Heart left ventricle (tissue), 13 donors: ENCODE data around the gene ZBTB18.

ENCODE experiments used
- POLR2A ChIP-seq, 2 donors: fragments of 450-650 bp; IDR thresholded peaks; one replicate each; pipeline ENCODE4 v1.6.1; 2017; ENCODE audit warnings: antibody characterized with exemption in 2 of 2, mild to moderate bottlenecking in 2 of 2, moderate library complexity in 2 of 2
- TF ChIP-seq, protein P1 (sequence below), 12 donors: fragments of 200-600 bp; sonication (generic) in 4 of 12; IDR thresholded peaks; one replicate each; pipeline versions ENCODE4 v1.5.0 to v1.8.0; 2018 to 2022; ENCODE audit warnings: antibody characterized with exemption in 12 of 12, mild to moderate bottlenecking in 5 of 12
- donor health status: ischemic (EF 13 %, LVEDD 7.1; RV severe dilation, severe dysfunction).
- donor health status: DM: no; HTN: yes; CAD: no.
- donor health status: DM: no; HTN: no; CAD: no.
- donor health status: ischemic (EF 25% LVEDD 6.9; RV normal size, moderate dysfunction).
- donor health status: ischemic (EF 25% LVEDD 5.7; RV mildly dilated, moderate dysfunction).
- donor health status: ischemic (EF 35%, LVEDD 5.7; RV mildly dilated, moderate dysfunction).
- donor health status: nonischemic (EF 11% LVEDD 7.7; RV severe dilation, severe dysfunction).
- donor health status: DM: yes; HTN: yes; CAD: no.
- donor health status: PGD.
- donor health status: ischemic (EF 29% LVEDD 5.4; RV normal size, mild dysfunction).
- donor health status: nonischemic (EF 23%, LVEDD 6.1; RV moderate dilation, normal function).

DNA sequence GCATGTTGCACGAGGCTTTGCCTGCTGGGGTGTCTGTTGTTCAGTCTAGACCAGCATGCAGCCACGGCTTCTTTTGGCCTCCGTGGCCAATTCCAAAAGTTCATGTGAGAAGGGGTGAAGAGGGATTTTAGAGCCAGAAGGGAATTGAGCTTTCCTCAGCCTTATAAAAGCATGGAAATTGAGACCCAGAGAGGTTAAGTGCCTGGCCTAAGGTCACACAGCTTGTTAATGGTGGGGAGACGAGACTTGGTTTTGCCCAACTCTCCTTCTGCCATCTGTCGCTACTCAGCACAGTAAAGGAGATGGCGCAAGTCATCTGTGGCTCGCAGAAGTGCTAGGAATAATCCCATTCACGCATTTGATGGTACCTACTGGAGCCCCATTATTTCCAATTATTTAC, 25.7 kb downstream of the ZBTB18 start:
- TF ChIP-seq, protein P1, sequence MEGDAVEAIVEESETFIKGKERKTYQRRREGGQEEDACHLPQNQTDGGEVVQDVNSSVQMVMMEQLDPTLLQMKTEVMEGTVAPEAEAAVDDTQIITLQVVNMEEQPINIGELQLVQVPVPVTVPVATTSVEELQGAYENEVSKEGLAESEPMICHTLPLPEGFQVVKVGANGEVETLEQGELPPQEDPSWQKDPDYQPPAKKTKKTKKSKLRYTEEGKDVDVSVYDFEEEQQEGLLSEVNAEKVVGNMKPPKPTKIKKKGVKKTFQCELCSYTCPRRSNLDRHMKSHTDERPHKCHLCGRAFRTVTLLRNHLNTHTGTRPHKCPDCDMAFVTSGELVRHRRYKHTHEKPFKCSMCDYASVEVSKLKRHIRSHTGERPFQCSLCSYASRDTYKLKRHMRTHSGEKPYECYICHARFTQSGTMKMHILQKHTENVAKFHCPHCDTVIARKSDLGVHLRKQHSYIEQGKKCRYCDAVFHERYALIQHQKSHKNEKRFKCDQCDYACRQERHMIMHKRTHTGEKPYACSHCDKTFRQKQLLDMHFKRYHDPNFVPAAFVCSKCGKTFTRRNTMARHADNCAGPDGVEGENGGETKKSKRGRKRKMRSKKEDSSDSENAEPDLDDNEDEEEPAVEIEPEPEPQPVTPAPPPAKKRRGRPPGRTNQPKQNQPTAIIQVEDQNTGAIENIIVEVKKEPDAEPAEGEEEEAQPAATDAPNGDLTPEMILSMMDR (IDR thresholded peaks at IDR 0.05), result no peak
- TF ChIP-seq POLR2A (IDR thresholded peaks at IDR 0.05), result no peak
